Stimulated activated CD8-positive, alpha-beta memory T cell treated with anti-CD3 and anti-CD28 coated beads, Interleukin-15, amount 100 ng/mL, for 4 hours (primary cell): ENCODE data around the gene ODF4.
"Not testable (repeated sequence)": the region's sequence is repeated elsewhere in the genome, so short reads cannot be mapped to it uniquely, and the experiment has no call there.

Source experiments
- DNase-seq, 2 donors: peaks; one replicate each; pipeline ENCODE4 v3.0.0-alpha.2; 2020; ENCODE audit warnings: low read depth in 2 of 2

The ODF4 gene

DNA sequence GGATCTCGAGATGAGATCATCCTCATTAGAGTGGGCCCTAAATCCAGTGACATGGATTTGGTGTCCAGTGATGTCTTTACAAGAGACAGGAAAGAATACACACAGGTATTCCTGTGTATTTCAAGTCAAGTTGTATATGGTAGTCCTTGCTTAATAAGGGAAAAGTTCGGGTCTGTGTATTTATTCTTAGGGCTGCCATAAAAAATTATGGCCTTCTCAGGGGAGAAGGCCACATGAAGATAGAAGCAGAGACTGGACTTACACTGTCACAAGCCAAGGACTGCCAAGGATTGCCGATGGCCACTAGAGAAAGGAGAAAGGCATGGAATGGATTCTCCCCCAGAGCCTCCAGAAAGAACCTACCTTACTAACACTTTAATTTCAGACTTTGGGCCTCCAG, 28.6 kb downstream of the ODF4 start:
- DNase-seq, result no peak

DNA sequence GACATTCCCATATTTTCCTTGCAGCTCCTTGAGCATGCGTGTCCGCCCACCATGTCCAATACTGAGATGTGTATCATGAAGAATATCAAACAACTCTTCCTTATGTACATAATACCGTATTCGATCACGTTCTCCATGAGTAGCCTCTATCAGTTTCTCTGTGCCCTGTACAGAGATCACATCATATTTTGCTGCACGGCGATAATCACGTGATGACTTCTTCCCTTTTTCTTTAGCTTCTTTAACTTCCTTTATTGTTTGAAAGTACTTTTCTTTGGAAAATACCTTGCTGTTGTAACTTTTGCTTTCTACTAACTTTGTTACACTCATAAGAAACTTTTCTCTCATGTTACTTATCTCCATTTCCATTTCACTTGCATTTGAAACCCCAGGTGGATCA, 30.3 kb downstream of the ODF4 start:
- DNase-seq, result no peak

DNA sequence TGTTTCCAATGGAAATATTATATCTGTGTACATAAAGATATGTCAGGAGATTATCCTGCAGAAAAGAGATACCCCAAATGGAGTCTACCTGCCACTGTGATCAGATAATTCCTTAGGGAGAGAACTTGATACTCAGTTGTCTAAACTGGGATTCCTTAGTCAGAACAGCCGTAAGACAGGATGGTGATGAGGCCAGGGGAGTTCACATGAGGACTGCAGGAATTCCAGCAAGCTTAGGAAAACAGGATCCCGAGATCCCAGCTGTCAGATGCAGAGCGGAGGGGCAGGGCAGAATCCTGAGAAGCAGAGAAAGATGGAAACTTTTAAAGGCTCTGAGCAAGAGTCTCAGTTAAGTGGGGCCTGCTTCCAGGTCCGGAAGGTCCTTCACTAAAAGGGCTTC, 32.1 kb downstream of the ODF4 start:
- no peak for DNase-seq

DNA sequence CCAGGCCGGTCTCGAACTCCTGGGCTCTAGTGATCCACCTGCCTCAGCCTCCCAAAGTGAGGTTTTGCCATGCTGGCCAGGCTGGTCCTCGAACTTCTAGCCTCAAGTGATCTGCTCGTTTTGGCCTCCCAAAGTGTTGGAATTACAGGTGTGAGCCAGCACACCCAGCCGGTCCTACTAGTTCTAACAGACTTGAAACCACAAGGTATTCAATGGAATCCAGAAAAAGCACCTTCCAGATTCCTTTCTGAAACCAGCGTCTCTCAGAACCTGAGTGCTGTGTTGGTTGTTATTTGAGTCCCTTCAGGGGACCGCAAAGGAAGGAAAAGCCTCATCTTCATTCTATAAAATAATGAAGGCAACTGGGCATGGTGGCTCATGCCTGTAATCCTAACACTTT, 32.8 kb downstream of the ODF4 start:
- DNase-seq, result no peak

DNA sequence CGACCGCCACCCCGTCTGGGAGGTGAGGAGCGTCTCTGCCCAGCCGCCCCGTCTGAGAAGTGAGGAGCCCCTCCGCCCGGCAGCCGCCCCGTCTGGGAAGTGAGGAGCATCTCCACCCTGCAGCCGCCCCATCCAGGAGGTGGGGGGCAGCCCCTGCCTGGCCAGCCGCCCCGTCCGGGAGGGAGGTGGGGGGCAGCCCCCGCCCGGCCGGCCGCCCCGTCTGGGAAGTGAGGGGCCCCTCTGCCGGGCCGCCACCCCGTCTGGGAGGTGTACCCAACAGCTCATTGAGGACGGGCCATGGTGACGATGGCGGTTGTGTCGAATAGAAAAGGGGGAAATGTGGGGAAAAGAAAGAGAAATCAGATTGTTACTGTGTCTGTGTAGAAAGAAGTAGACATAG, 34.2 kb downstream of the ODF4 start:
- not testable (repeated sequence) for DNase-seq

DNA sequence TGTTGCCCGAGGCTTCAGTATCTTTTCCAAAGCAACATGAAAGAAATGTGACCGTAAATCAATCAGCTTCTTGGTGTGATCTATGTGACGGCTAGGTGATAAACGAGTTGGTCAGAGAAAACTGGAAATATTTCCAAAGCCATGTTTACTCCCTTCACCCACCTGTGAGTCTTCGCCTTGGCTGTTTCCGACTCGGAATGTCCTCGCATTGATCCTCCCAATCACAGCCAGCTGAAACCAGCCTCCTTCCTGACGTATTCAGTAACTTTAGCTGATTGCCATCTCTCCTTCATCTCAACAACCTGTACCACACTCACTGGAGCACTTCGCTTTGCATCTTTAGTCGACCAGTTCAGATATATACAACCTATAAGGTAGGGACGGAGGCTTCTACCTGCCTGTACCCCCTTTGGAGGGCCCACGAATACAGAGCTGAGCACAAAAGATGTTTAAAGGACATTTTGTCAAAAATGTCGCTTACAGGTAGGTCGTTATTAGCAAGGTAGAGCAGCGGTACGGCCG, 36.2 kb downstream of the ODF4 start:
- DNase-seq, result no peak

DNA sequence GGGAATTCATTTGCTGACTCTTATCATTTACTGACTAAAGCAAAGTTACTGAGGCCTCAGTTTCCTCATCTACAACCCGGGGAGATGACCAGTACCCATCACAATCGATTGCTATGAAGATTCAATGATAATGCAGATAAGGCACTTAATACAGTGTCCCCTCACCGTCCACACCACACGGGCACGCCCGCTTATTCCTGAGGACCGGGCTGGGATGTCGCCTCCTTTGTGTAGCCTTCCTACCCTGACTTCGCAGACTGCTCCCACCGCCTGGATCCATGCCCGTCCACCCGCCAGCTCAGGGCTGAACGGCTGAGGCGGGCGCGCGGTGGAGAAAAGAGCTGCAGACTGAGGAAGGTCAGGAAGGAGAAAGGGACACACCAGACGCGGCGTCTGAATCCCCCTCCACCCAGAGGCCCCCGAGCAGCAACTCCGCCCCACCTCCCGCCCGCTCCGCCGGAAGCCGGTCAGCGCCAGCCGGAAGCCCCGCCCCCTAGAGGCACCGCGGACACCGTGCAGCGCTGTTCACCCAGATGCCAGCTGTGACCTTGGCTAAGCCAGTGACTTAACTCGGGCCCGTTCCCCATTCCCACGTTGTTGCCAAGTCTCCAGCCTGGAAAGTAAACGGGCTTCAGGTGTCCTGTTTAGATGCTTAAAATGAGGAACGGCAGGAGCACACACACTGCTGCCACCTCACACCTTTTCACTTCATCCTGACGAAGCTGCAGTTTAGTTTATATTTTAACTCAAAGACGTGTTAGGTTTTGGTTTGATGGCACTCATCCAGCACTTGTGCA, 36.8 kb downstream of the ODF4 start, which contains the start of gene KRABD2:
TSS of gene KRABD2 (minus strand) at position 434 of the 797 bp plus-strand sequence.
- DNase-seq, result peak; percentile 75 to 79

DNA sequence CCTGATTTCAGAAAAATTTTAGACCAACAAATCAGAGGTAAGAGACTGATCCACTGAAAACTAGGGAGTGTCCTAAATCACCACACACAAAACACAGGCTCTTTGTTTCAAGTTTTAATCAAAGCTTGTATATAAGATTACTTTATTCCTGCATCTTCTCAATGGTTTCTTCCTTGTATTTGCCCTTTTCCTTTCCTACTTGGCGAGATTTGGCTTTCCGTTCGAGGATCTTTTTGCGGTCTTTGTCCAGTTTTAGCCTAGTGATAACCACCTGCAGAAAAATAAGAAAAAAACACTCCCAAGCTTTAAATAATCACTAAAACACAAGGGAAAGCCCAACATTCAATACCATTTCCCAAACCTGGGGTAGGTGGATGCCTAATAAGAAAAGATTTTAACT, 37.8 kb downstream of the ODF4 start:
- no peak for DNase-seq

DNA sequence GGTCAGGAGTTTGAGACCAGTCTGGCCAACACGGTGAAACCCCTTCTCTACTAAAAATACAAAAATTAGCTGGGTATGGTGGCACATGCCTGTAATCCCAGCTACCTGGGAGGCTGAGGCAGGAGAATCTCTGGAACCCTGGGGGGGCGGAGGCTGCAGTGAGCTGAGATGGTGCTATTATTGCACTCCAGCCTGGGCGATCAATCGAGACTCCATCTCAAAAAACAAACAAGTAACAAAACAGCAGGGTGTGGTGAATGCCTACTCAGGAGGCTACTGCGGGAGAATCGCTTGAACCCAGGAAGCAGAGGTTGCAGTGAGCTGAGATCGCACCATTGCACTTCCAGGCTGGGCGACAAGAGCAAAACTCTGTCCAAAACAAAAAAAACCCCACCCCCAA, 38.5 kb downstream of the ODF4 start:
- DNase-seq, result not testable (repeated sequence)

DNA sequence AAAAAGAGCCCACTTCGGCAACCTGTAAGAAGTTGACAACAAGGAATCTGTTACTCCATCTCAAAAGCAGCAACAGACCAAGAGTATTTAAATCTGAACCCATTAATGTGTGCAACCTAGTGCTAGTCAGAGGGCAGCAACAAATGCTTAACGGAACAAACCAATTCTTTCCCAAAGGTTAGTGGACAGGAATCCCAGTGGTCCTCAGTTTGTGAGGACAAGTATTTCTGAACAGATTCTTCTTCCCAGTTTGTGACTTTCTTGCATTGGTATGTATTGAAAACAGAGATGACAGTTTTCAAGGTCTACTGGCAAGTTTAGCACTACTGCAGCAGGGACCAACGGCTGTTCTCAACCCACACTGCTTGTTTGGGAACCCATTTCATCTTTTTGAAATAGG, 40.4 kb downstream of the ODF4 start:
- DNase-seq, result no peak

DNA sequence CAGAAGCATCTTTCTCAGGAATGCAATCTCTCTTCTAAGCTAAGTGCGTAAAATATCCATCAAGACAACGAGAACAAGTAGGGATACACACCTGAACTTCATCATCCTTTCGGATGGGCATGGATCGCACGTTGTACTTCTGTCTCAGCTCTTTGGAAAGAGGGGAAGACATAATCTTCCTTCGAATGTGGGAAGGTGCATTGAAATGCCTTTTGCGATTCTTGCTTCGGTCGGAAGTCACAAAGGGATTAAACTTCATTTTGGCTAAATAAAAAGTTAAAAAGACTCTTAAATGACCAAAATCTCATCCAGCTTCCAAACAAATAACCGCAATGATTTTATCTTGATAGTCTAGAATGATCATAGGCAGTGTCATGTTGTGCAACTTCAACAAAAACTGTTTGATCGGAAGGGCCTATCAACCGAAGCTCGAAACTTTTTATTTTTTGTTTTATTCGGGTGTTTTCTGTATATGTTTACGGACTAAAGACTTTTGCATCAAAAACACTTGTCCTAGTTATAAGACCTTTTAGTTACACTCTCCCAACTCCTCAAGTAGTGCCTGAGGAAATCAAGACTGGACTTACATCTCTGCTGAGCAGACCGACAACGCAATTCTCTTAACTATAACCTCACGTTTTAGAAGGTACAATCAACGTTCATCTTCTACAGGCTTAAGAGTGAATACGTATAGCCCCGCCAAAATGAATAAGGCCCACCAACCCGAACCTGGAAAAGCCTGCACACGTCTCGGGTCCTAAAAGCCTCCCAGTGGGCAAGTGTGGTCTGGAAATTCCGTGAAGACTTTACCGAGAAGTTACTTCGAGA, 42.6 kb downstream of the ODF4 start:
- DNase-seq, result no peak

DNA sequence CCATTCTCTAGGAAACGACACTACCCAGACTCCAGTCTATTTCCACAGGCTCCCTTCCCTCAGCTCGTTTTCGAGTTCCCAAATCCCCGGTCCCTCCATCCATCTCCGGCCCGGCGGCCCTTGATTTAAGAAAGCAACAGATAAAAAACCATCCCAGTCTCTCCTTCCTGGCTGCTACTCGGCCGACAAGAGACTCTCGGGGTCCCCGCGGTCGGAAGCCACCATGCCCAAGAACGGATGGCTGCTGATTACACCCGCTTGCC, 43.2 kb downstream of the ODF4 start:
- no peak for DNase-seq

DNA sequence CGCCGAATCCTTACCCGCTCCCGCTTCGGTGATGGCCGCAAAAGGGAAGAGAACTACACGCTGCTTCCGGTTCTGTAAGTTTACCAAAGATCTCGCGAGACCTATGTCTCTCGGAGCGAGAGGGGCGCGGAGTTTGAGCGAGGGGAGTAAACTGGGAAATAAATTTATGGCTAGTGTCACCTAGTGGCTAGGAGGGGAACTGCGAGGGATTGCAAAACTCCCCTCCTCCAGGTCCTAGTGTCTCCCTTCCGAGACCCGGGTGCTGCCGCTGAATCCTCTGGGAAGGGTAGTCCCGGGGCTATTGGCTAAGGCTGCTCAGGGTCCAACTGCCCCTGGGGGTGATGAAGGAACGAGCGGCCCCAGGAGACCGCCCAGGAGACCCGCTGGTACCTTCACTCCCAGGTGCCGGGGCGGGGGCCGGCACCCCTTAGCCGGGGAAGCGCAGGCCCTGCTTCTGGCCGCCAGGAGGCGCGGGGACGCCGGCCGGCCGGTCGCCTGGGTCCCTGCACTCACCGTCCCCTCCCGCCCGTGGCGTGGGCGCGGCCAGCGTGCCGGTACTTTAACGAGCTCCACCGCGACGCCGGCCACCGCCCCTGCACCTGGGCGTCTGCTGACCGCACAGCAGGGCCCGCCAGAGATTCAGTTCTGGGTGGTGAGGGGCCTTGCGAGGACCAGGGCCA, 43.6 kb downstream of the ODF4 start, which contains the start of gene RPL26:
TSS of gene RPL26 (minus strand) at position 51 of the 680 bp plus-strand sequence. CDS start 883 bp downstream, outside the sequence.
- DNase-seq, result peak; percentile 83 to 95

DNA sequence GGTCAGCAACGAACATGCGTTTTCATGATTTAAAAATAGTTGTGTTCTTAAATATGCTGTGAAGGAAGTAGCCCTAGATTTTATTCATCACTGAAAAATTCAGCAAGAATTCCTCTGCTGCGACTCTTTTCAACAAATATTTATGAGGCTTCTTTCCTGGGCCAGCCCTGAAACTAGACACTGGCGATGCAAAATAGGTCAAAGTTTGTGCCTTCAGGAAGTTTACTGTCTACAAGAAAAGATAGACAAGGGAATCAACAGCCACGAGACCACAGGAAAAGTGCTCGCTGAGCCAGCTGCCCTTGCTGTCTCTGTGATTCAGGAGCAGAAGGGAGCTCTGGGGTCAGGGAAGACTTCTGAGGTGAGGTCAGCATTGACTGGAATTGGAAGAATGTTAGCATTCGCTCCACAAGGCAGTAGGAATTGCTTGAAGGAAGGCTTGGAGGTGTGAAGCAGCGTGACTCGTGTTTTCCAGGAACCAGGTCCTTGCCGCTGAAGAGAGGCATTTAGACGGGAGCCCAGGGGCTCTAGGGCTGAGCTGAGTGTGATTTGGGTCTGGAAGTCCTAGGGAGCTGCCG, 45.2 kb downstream of the ODF4 start:
- no peak for DNase-seq

DNA sequence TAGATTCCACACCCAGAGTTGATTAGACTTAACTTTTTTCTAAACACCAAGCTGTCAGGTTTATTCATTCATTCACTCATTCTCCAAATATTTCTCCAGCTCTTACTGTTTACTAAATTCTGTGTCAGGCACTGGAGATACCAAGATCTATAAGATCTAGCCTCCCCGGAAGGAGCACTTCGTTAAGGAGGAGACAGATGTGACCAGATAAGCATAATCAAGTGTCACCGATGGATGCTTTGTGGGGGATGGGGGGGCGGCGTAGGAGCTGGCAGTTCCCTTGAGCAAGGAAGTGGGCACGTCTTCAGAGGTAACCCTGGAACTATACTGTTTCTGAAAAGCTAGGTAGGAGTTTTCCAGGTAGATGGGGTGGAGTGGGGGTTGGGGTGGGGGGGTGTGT, 47.2 kb downstream of the ODF4 start:
- no peak for DNase-seq

DNA sequence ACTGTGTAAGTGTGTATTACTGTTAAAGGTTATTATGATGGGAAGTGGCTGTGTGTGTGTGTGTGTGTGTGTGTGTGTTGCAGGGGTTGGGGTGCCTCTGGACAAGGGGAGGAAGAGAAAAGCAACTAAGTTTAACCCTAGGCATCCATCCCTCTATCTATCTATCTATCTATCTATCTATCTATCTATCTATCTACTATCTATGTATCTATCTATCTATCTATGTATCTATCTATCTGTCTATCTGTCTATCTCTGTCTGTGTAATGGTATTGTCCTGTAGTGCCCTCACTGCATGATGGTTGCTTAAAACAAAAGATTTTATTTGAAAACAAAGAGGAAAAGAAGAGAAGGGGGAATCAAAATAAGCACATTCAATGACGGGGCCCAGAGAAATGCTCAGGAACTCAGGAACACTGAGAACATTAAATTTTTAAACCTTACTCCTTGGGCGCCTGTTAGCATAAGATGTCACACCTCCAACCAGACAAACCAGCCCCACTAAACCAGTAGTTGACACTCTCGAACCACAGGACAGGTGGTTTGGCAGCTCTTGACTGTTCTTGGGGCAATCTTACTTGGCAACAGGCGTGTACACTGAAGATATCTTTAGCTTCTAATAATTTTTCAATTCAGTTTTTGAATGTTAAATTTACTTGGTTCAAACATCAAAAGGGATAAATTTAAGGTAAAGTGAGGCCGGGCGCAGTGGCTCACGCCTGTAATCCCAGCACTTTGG, 48.4 kb downstream of the ODF4 start:
- DNase-seq, result no peak

DNA sequence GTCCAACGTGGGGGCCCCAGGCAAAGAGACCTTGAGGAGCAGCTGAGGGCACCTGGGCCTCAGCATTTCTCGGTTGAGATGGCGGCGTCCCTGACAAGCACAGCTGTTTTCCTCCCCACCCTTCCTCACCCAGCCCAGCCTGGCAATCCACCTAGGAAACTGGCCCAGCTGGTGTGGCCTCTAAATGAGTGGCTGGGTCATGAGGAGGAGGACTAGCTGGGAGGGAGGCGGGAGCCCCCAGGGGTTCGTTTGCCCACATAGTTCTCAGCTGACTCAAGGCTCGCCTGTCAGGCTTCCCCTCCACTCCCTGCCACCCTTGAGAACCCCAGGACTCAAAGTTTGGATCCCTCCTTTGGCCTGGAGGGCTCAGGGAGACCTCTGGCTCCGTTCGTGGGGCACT, 52.1 kb downstream of the ODF4 start:
- no peak for DNase-seq

DNA sequence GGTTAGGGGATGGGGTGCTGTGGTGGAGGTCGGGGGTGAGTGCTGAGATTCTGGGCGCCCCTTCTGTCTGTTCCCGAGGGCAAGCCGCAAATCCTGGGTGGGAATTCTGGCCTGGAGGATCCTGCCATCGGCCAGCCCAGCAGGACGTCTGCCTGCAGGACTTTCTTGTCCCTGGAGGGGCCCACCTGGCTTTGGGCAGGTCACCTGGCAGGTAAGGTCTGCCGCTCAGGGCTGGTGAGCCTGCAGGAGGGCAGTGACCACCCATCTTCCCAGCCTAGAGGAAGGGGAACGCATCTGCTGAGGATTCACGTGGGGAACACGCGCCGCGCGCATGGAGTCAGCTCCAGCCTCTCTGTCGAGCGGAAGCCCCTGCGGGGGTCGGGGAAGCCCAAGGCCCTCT, 52.6 kb downstream of the ODF4 start:
- no peak for DNase-seq

DNA sequence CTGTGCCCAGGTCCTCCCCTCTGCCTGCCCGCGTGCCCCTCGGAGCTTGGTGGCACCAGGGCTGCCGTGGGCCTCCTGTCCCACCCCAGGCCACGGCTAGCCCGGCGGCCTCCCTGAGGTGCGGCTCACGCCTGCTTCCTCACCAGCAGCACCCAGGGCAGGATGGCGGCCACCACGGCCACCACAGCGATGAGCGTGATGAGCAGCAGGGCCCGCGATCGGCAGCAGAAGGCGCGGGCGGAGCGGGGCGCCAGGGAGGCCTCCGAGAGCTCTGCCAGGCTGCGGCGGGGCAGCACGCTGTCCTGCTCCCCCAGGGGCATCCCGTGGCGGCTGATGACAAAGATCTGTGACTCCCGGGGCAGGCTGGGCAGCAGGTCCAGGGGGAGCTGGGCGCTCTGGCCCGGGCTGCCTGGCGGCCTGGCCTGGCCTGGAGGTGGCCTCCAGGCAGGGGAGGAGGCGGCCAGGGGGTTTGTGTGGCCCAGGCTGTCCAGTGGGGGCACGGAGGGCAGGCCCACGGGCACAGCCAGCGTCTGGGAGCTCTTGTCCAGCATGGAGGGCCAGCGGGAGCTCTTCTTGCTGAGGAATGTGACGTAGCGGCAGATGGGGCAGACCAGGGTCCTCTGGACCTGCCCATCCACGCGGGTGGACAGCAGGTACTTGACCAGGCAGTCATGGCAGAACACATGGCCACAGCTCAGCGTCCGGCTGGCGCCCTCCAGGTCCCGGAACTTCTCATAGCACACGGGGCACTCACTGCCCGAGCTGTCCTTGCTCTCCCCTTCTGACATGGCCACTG, 53.2 kb downstream of the ODF4 start:
- no peak for DNase-seq

DNA sequence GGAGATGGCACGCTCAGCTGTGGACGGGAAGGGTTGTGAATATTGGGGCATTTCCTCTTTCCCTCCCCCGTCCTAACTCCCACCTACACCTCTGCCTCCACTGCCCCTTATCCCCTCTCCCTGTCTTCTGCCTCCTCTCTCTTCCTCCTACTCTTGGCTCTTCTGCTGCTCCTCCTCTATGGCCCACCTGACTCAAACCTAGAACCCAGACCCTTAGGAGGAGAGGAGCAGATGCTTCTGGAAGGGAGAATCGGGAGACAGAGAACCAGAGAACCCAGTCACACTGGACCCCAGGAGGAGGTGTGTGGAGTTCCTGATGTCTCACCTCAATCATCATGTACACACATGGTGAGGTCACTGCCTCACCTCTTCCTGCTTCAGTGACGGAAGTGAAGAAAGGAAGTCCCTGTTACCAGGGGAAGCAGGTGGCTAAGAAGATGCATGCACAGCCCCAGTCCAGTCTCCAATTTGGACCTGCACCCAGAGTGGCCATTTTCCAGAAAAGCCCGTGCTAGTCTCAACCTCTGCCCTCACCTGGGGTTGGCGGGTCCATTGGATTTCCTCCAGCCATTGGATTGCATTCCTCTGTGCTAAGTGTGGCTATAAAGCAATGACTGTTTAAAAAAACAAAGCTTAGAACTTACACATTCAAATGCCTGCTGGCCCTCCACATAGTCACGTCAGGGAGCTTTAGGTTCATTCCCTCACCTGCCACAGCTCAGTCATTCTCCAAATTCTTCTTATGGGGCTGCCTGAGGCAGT, 54.0 kb downstream of the ODF4 start:
- no peak for DNase-seq
